ENCODE data around the gene STOX1. TPM values are rescaled to one million over a fixed set of nuclear protein-coding genes. Genes with fewer than 3 reads are reported as not detected.

STOX1 gene
- total RNA-seq, 3 donors from 2014 or later = 8.8 to 17.3 (median 9.8) TPM

DNA sequence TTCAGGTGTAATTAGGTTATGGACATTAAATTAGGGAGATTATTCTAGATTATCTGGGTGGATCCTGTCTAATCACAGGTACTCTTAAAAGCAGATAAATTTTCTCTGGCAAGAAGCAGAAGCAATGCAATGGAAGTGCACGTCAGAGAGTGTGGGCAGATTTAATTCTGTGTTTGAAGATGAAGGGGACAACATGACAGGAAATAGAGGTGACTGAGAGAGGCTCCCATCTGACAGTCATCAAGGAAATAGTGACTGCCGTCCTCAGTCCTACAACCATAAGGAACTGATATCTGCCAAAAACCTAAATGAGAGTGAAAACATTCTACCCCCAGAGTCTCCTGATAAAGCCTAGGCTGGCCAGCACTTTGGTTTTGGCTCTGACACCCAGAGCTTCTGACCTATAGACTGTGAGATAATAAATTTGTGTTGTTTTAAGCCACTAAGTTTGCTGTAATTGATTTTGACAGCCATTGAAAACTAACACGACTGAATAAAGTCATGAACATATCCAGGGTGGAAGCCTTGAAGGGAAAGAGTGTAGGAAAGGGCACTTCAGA, 43.3 kb downstream of the STOX1 start:
- Histone ChIP-seq H3K4me1 (no peaks in the 10 kb centered on the region), H3K4me3 (no peak overlapping the region), H3K9me3 (peaks cover 0 to 5% of the 10 kb centered on the region in 2 donors), H3K27ac (peak overlapping the region; percentile 4 to 17), H3K36me3 (no peaks in the 10 kb centered on the region), H3K27me3 (no peaks in the 10 kb centered on the region)
- TF ChIP-seq POLR2AphosphoS5 (IDR thresholded peaks at IDR 0.05) = no peak
- TF ChIP-seq POLR2A (IDR thresholded peaks at IDR 0.05) = no peak
- TF ChIP-seq, protein P1, sequence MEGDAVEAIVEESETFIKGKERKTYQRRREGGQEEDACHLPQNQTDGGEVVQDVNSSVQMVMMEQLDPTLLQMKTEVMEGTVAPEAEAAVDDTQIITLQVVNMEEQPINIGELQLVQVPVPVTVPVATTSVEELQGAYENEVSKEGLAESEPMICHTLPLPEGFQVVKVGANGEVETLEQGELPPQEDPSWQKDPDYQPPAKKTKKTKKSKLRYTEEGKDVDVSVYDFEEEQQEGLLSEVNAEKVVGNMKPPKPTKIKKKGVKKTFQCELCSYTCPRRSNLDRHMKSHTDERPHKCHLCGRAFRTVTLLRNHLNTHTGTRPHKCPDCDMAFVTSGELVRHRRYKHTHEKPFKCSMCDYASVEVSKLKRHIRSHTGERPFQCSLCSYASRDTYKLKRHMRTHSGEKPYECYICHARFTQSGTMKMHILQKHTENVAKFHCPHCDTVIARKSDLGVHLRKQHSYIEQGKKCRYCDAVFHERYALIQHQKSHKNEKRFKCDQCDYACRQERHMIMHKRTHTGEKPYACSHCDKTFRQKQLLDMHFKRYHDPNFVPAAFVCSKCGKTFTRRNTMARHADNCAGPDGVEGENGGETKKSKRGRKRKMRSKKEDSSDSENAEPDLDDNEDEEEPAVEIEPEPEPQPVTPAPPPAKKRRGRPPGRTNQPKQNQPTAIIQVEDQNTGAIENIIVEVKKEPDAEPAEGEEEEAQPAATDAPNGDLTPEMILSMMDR (IDR thresholded peaks at IDR 0.05) = no peak
- DNase-seq (ENCODE audit: low spot score in 2 of 2) = no peak
- intact Hi-C loops (cut with DNase I; ENCODE audit: low total_unique reads) = no loop called here

GRCh38 chr10:68871105-68871711, 43.9 kb downstream of the STOX1 start:
- Histone ChIP-seq H3K9me3 (peaks cover 0 to 5% of the 10 kb centered on the region in 2 donors), H3K4me1 (no peaks in the 10 kb centered on the region), H3K27me3 (no peaks in the 10 kb centered on the region), H3K36me3 (no peaks in the 10 kb centered on the region), H3K27ac (peak overlapping the region; percentile 4 to 17), H3K4me3 (no peak overlapping the region)
- TF ChIP-seq POLR2A (IDR thresholded peaks at IDR 0.05) = no peak
- TF ChIP-seq, protein P1 (IDR thresholded peaks at IDR 0.05) = no peak
- no peak for TF ChIP-seq POLR2AphosphoS5 (IDR thresholded peaks at IDR 0.05)
- intact Hi-C loops (cut with DNase I; ENCODE audit: low total_unique reads) = no loop called here
- DNase-seq (ENCODE audit: low spot score in 2 of 2) = no peak

GRCh38 chr10:68871731-68872342, 44.5 kb downstream of the STOX1 start:
- DNase-seq (ENCODE audit: low spot score in 2 of 2) = no peak
- H3K36me3 ChIP-seq = no peaks in the 10 kb centered on the region
- no peaks in the 10 kb centered on the region for H3K4me1 ChIP-seq
- intact Hi-C loops (cut with DNase I; ENCODE audit: low total_unique reads) = no loop called here
- TF ChIP-seq, protein P1 (IDR thresholded peaks at IDR 0.05) = no peak
- no peak for TF ChIP-seq POLR2A (IDR thresholded peaks at IDR 0.05)
- TF ChIP-seq POLR2AphosphoS5 (IDR thresholded peaks at IDR 0.05) = no peak
- H3K27me3 ChIP-seq = no peaks in the 10 kb centered on the region
- peaks cover 0 to 5% of the 10 kb centered on the region in 2 donors for H3K9me3 ChIP-seq
- no peak overlapping the region for H3K27ac ChIP-seq
- H3K4me3 ChIP-seq = no peak overlapping the region

DNA sequence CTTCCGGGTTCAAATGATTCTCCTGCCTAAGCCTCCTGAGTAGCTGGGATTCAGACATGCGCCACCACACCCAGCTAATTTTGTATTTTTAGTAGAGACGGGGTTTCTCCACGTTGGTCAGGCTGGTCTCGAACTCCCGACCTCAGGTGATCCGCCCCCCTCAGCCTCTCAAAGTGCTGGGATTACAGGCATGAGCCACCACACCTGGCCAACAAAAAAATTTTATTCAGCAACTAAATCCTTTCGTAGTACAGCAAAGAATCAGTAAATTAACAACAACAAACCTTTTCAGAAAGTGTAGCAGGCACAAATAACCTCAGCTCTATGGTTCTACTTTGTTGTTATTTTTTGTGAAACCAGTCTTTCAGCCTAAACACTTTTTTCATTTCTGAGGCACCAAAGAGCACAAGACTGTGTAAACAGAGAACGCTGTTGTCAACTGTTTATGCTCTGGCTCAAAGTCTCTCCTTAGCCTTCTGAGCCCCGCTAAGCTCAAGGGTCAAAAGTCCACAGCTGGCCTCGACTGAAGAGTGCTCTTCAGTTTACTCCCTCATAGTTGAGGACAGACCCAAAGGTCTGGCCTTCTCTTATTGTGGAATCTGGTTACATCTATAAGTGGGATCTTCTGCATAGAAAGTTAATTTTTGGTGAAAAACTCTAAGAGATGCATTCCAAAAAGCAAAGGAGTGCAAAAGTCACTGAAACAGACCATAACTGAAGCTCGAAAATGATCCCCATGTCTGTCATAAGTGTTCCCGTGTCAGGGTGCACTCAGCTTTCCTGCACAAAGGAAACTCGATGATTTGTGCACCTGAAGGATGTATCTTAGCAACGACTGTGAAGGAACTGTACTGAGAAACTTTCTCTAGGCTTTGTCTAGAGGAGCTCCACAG, 49.2 kb downstream of the STOX1 start:
- Histone ChIP-seq H3K9me3 (no peaks in the 10 kb centered on the region), H3K27me3 (no peaks in the 10 kb centered on the region), H3K4me3 (no peak overlapping the region), H3K36me3 (no peaks in the 10 kb centered on the region), H3K4me1 (no peaks in the 10 kb centered on the region), H3K27ac (no peak overlapping the region)
- intact Hi-C loops (cut with DNase I; ENCODE audit: low total_unique reads) = loop anchor here (5.0 kb wide), 1 partner anchor 609 kb away; no protein-coding TSS in a partner anchor
- TF ChIP-seq POLR2A (IDR thresholded peaks at IDR 0.05) (no peak), POLR2AphosphoS5 (IDR thresholded peaks at IDR 0.05) (no peak)
- TF ChIP-seq, protein P1 (IDR thresholded peaks at IDR 0.05) = no peak
- DNase-seq (ENCODE audit: low spot score in 2 of 2) = no peak
